ENCODE data around the gene RNASET2. TPM values are rescaled to one million over a fixed set of nuclear protein-coding genes. Genes with fewer than 3 reads are reported as not detected.
"Not testable (repeated sequence)": the region's sequence is repeated elsewhere in the genome, so short reads cannot be mapped to it uniquely, and the experiment has no call there.

Gene RNASET2
- total RNA-seq, 1 donor from 2014 or later: 50.6 TPM

DNA sequence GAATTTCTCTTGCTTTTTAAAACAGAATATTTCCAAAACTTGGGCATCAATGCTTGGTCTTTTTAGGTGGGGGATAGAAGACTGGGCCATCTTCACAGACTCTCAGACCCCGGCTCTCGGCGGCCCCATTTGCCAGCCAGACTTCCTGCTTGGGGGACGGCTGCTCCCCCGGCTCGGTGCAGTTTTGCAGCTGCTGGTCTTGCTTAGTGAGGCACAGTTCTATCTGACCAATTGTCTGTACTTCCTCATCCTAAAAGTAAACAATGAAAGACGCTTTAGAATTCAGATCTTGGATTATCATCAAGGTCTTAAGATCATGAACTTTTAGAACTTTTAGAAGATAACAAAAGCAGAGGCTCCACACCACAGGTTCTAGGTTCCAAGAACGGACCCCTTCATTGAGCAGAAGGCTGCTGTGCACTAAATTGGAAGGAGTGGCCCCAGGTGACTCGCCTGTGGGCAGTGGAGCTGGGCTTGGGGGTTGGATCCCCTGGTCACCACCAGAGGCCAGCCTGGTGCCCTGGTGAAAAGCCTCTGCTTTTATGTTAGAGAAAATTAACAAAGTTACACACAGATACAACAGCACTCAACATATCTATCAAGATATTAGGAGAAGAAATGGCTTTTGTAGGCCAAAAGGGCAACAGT is 26.7 kb downstream of the RNASET2 start:
- DNase-seq (ENCODE audit: low spot score): peak; percentile 68

DNA sequence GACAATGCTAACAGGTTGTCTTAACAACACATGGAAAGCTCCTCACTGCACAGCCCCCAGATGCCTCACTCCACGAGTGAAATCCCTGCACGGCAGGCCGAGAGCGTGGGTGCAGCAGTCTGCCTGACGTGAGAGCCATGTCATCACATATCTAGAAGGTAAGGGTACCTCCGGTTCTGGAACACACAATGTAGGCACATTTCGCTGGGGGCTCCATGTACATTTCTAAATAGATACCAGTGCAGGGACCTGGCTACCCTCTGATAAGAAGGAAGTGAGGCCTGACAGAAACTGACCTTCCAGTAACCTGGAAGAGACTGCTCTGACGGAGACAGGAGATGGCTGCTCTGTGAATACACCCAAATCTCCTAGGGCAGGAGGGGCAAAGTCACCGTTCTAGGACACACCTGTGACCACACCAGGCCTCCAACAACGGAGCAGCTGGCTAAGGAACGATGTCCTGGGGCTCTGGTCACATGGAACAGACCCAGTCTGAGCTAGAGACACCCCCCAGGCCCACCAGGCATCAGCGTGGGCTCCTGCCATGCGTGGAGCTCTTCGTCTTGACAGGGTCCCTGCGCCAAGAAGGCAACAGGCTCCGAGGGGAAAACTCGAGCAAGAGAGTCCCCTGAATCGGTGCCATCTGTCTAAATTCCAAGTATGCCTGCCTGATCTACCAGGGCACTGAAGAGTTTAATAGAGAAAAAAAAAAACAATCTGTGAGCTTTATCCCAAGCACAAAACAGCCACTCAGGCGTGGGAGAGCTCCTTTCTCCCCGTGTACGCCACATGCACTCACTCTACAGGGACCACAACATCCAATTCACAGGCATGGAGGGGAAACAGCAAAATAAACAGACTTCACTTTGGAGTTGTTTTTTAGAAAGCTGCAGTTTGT is 27.5 kb downstream of the RNASET2 start:
- DNase-seq (ENCODE audit: low spot score): peak; percentile 81

GRCh38 chr6:166927935-166928643 is 28.3 kb downstream of the RNASET2 start:
- DNase-seq (ENCODE audit: low spot score): peak; percentile 60

DNA sequence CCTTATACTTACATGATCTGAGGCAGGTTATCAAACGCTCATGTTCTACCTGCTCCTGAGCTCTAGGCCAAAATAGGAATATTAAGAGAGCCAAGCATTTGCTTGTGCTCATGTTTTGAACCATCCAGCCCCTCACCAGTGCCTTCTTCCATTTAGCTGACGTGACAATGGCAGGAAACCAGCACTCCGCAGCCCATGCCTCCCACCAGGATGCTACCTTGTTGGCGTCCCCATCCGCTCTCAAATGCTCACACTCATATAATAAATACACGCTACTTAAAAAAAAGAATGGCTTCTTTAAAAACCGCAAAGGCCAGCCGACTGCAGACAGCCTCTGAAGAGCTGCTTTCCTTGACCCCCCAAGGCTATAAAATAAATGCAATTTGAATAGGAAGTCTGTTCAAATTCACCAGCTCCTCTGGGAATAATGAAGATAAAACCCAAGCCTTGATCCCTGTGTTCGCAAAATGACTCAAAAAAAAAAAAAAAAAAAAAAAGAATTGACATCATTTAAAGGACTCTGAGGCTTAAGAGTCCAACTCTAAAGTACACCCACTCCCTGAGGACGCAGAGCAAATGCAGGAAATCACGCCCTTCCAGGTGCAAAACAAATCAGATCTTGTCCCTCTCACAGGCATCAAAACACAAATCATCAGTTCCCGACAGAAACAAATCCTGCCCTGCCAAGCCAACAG is 29.0 kb downstream of the RNASET2 start:
- DNase-seq (ENCODE audit: low spot score): peak; percentile 68

- DNase-seq (ENCODE audit: low spot score): peak; percentile 75
Measured at GRCh38 chr6:166926748-166927147, 29.6 kb downstream of the RNASET2 start.

DNA sequence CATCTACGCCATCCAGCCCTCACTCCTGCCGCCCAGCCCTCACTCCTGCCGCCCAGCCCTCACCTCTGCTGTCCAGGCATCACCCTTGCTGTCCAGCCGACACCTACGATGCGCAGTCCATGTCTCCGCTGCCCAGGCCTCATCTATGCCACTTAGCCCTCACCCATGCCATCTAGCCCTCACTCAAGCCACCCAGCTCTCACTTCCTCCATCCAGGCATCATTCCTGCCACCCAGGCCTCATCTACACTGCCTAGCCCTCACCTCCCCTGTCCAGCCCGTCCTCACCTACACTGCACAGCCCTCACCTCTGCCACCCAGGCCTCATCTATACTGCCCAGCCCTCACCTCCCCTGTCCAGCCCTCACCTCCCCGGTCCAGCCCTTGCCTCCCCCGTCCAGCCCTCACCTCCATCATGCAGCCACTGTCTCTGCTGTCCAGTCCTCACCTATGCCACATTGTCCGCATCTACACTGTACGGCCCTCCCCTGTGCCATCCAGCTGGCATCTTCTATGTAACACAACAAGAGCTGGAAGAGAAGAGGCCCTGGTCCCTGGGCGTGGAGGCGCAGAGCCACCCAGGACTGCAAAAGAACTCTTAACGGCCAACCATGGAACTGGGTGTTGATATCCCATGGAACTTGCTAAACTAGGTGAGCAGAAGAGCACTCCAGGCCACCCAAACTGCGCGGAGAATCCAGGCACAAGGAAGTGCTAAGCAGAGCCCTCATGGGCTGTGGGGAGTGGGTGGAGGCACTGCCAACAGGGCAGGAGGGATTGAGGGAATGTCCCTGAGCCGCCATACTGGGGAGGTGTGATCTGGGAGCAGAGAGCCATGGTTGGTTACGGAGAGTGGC is 31.0 kb downstream of the RNASET2 start:
- DNase-seq (ENCODE audit: low spot score): peak; percentile 68

DNA sequence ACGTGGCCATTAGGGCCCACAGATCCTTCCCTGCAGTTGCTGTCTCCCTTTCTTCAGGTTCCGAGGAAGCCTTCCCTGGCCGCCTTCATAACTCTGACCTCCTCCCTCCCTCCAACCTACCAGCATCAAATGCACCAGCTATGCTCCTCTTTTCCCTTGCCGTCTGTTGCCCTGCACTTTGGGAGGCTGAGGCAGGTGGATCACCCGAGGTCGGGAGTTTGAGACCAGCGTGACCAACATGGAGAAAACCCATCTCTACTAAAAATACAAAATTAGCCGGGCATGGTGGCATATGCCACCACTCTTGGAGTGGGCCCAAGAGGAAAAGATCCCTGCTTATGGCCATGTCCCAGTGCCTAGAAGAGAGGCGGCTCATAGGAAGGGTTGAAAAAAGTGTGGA is 31.8 kb downstream of the RNASET2 start:
- no peak for DNase-seq (ENCODE audit: low spot score)

GRCh38 chr6:166922937-166923336 is 33.4 kb downstream of the RNASET2 start:
- DNase-seq (ENCODE audit: low spot score): no peak

GRCh38 chr6:166921570-166921969 is 34.8 kb downstream of the RNASET2 start:
- no peak for DNase-seq (ENCODE audit: low spot score)

DNA sequence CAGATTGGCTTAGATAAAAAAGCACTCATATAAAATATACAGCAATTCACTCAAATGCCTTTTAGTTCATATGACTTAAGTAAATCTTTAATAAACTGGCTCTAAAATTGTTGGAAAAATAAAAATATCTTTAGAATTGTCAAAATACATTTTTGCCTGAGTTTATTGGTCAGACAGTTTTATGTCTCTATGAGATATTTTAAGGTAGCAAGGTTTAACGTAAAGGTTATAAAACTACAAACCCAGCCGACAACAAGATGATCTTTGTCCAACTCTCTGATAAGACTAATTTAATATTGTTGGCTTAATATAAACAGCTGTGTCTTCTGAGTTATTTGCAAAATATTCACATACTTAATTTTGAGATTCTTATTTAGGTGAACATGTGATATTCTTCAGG is 39.5 kb downstream of the RNASET2 start:
- no peak for DNase-seq (ENCODE audit: low spot score)

DNA sequence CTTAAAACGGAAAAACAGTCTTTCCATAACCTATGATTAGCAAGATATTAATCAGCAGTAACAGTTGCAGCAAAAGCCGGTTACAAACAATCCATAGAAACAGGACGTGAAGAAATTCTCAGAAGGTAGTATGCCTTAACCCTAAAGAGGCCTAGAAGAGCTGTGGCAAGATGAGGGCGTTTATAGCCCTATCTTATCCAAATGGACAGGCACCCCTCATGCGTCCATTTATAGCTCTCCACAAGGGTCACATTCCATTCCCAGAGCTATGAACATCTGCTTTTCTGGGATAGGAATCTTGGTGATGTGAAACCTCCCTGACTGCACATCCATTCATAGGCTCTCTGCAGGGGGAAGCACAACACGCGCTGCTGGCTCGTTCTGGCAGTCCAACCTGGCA is 40.9 kb downstream of the RNASET2 start:
- DNase-seq (ENCODE audit: low spot score): not testable (repeated sequence)

DNA sequence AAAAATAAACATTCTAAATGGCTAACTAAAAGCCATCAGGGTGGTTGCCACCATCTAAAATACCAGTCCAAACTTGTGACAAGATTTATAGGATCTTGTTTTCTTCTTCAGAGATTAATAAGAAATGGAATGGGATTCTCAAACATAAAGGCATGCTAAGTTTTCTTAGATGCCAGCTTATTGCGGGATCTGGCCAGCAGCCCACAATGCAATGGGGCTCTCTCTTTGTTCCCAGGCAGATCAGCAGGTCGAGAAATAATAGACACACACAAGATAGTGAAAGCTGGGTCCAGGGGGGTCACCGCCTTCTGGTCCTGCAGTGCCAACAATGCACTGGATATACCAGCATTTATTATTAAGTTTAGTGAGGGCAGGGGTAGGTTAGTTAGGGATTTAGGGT is 41.4 kb downstream of the RNASET2 start:
- not testable (repeated sequence) for DNase-seq (ENCODE audit: low spot score)

- no peak for DNase-seq (ENCODE audit: low spot score)
Measured at GRCh38 chr6:166911248-166911677, 45.1 kb downstream of the RNASET2 start.

- DNase-seq (ENCODE audit: low spot score): no peak
Measured at GRCh38 chr6:166910601-166911000, 45.7 kb downstream of the RNASET2 start.

GRCh38 chr6:166908811-166909210 is 47.5 kb downstream of the RNASET2 start:
- DNase-seq (ENCODE audit: low spot score): no peak

- no peak for DNase-seq (ENCODE audit: low spot score)
Measured at GRCh38 chr6:166907871-166908806, 48.2 kb downstream of the RNASET2 start.

GRCh38 chr6:166907373-166907841 is 48.9 kb downstream of the RNASET2 start:
- DNase-seq (ENCODE audit: low spot score): no peak

DNA sequence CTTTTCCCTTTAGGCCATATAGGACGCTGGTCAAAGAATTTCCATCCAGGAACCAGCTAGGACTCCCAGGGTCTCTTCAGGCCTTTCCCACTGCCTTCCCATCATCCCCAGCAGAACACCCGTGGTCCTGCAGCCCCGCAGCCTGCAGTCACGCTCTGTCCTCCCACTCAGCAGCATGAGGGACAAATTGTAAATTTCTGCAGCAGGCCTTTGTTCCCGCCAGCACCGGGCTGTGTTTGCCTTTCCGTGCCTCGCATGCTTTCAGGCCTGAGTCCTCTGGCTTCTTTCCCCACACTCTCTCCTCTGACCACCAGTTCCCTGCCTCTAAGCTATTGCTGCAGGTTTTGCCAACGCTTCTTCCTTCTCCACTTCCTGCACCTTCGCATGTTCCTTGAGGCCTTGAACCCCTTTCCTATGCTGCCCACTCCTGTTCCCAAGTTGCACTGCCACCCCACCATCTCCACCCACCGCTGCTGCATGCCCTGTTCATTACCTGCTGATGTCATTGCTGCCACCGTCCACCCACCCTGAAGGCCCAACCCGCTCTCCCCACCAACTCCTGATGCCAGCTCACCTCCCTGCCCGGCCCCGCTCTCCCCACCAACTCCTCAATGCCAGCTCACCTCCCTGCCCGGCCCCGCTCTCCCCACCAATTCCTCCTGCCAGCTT is 49.8 kb downstream of the RNASET2 start:
- DNase-seq (ENCODE audit: low spot score): no peak
